ENCODE results near the gene ELOVL7. TPM values are rescaled to one million over a fixed set of nuclear protein-coding genes. Genes with fewer than 3 reads are reported as not detected.
"Not testable (repeated sequence)": the region's sequence is repeated elsewhere in the genome, so short reads cannot be mapped to it uniquely, and the experiment has no call there.

Gene ELOVL7
- total RNA-seq, 1 donor from 2014 or later, result 5.5 TPM

- Histone ChIP-seq H3K27ac (no peak overlapping the region), H3K4me1 (no peaks in the 10 kb centered on the region), H3K9me3 (ENCODE audit: low read depth) (no peaks in the 10 kb centered on the region), H3K4me3 (no peak overlapping the region), H2AFZ (replicated peaks) (no peak overlapping the region), H3K79me2 (ENCODE audit: low read depth) (no peaks in the 10 kb centered on the region), H3K9ac (no peak overlapping the region), H3F3A (ENCODE audit: low read depth) (no peaks in the 10 kb centered on the region), H4K20me1 (ENCODE audit: low read depth) (no peaks in the 10 kb centered on the region), H3K4me2 (no peak overlapping the region), H3K36me3 (no peaks in the 10 kb centered on the region), H3K27me3 (no peaks in the 10 kb centered on the region)
- Mint-ChIP-seq H3K4me3 (no peak overlapping the region), H3K4me1 (no peaks in the 10 kb centered on the region), H3K9me3 (no peaks in the 10 kb centered on the region), H3K27ac (no peak overlapping the region), H3K27me3 (ENCODE audit: insufficient read depth, low read depth) (no peaks in the 10 kb centered on the region), H3K36me3 (no peaks in the 10 kb centered on the region)
- no peak for DNase-seq (ENCODE audit: low spot score)
- no peak for TF ChIP-seq CTCF (IDR thresholded peaks at IDR 0.05)
- TF ChIP-seq EZH2phosphoT487 (IDR thresholded peaks at IDR 0.05), result no peak
- no peak for TF ChIP-seq EZH2 (IDR thresholded peaks at IDR 0.05)
Observed at GRCh38 chr5:60722416-60722815, 121.7 kb downstream of the ELOVL7 start.

DNA sequence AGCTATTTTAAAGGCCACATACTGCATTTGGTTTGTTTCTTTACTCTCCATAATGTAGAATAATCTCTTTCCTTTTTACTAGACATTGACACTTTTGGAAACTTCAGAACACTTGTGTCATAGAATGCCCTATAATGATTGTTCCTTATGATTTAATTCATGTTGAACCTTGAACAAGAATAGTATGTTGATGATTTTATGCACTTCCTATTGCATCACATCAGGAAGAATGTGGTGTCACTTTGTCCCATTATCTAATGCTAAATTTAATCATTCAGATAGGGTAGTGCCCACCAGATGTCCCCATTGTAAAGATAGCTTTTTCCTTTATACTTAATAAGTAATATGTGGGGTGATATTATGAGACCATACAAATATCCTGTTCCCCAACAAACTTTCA lies 124.7 kb downstream of the ELOVL7 start:
- no peaks in the 10 kb centered on the region for H3K79me2 ChIP-seq (ENCODE audit: low read depth)
- Mint-ChIP-seq H3K27me3 (ENCODE audit: insufficient read depth, low read depth) (peaks cover 3% of the 10 kb centered on the region), H3K4me1 (no peaks in the 10 kb centered on the region), H3K36me3 (no peaks in the 10 kb centered on the region), H3K27ac (no peak overlapping the region), H3K4me3 (no peak overlapping the region), H3K9me3 (no peaks in the 10 kb centered on the region)
- no peaks in the 10 kb centered on the region for H3K4me1 ChIP-seq
- no peaks in the 10 kb centered on the region for H3K9me3 ChIP-seq (ENCODE audit: low read depth)
- H3K9ac ChIP-seq, result no peak overlapping the region
- no peak for DNase-seq (ENCODE audit: low spot score)
- no peaks in the 10 kb centered on the region for H4K20me1 ChIP-seq (ENCODE audit: low read depth)
- no peak overlapping the region for H2AFZ ChIP-seq (replicated peaks)
- H3K27me3 ChIP-seq, result no peaks in the 10 kb centered on the region
- TF ChIP-seq EZH2 (IDR thresholded peaks at IDR 0.05) (no peak), CTCF (IDR thresholded peaks at IDR 0.05) (no peak), EZH2phosphoT487 (IDR thresholded peaks at IDR 0.05) (no peak)
- no peak overlapping the region for H3K4me2 ChIP-seq
- H3K27ac ChIP-seq, result no peak overlapping the region
- H3F3A ChIP-seq (ENCODE audit: low read depth), result no peaks in the 10 kb centered on the region
- H3K36me3 ChIP-seq, result no peaks in the 10 kb centered on the region
- H3K4me3 ChIP-seq, result no peak overlapping the region

DNA sequence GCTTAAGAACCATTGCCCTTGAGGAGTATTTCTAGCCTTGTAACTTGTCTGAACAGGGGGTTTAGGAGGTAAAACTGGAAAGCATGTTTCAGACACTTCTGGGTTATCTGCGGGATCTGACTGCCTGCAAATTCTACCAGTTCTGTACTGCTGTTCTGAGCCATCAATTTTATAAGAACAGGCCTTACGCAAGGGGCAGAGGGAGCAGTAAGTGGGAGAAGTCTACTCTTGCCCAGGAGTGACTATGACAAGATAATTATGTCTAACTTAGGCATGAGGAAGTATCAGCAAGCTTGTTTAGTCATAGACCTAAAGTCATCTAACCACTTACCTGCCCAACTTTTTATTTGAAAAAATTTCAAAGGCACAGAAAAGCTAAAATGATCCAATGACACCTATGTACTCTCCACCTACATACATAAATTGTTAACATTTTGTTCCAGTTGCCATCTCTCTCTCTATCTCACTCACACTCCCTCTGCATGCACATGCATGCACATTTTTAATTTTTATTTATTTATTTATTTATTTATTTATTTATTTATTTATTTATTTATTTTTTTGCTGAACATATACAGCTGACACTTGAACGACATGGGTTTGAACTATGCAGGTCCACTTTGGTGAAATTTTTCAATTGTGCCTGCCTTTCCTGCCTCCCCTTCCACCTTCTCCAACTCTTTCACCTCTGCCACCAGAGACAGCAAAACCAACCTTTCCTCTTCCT lies 125.7 kb downstream of the ELOVL7 start:
- Histone ChIP-seq H3K79me2 (ENCODE audit: low read depth) (no peaks in the 10 kb centered on the region), H3F3A (ENCODE audit: low read depth) (no peaks in the 10 kb centered on the region), H3K36me3 (no peaks in the 10 kb centered on the region), H2AFZ (replicated peaks) (no peak overlapping the region), H3K9me3 (ENCODE audit: low read depth) (no peaks in the 10 kb centered on the region), H4K20me1 (ENCODE audit: low read depth) (no peaks in the 10 kb centered on the region), H3K4me3 (no peak overlapping the region), H3K4me2 (no peak overlapping the region), H3K4me1 (no peaks in the 10 kb centered on the region), H3K9ac (no peak overlapping the region), H3K27me3 (no peaks in the 10 kb centered on the region), H3K27ac (no peak overlapping the region)
- no peaks in the 10 kb centered on the region for H3K36me3 Mint-ChIP-seq
- no peak for DNase-seq (ENCODE audit: low spot score)
- peaks cover 3% of the 10 kb centered on the region for H3K27me3 Mint-ChIP-seq (ENCODE audit: insufficient read depth, low read depth)
- no peak overlapping the region for H3K27ac Mint-ChIP-seq
- no peaks in the 10 kb centered on the region for H3K4me1 Mint-ChIP-seq
- no peak overlapping the region for H3K4me3 Mint-ChIP-seq
- H3K9me3 Mint-ChIP-seq, result no peaks in the 10 kb centered on the region
- TF ChIP-seq EZH2phosphoT487 (IDR thresholded peaks at IDR 0.05), result no peak
- TF ChIP-seq CTCF (IDR thresholded peaks at IDR 0.05), result no peak
- TF ChIP-seq EZH2 (IDR thresholded peaks at IDR 0.05), result no peak

DNA sequence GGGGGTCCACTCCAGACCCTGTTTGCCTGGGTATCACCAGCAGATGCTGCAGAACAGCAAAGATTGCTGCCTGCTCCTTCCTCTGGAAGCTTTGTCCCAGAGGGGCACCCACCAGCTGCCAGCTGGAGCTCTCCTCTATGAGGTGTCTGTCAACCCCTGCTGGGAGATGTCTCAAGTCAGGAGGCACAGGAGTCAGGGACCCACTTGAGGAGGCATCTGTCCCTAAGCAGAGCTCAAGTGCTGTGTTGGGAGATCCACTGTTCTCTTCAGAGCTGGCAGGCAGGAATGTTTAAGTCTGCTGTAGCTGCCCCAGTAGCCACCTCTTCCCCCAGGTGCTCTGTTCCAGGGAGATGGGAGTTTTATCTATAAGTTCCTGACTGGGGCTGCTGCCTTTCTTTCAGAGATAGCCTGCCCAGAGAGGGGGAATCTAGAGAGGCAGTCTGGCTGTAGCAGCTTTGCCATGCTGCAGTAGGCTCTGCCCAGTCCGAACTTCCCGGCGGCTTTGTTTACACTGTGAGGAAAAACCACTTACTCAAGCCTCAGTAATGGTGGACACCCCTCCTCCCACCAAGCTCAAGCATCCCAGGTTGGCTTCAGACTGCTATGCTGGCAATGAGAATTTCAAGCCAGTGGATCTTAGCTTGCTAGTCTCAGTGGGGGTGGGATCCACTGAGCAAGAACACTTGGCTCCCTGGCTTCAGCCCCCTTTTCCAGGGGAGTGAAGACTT lies 128.7 kb downstream of the ELOVL7 start:
- not testable (repeated sequence) for H3K27me3 Mint-ChIP-seq (ENCODE audit: insufficient read depth, low read depth); H3K4me3 Mint-ChIP-seq; H3K27ac Mint-ChIP-seq; H3K4me3 ChIP-seq; H3K27me3 ChIP-seq; H3K4me1 ChIP-seq; H4K20me1 ChIP-seq (ENCODE audit: low read depth); DNase-seq (ENCODE audit: low spot score); H2AFZ ChIP-seq (replicated peaks); H3K9me3 Mint-ChIP-seq; H3K9ac ChIP-seq; H3F3A ChIP-seq (ENCODE audit: low read depth); H3K79me2 ChIP-seq (ENCODE audit: low read depth); H3K36me3 Mint-ChIP-seq; H3K9me3 ChIP-seq (ENCODE audit: low read depth); H3K4me1 Mint-ChIP-seq; H3K27ac ChIP-seq; H3K36me3 ChIP-seq; H3K4me2 ChIP-seq

Measured in neural progenitor cell (in vitro differentiated cells).